Measurements from ENCODE around the gene GLUL. TPM values are rescaled to one million over a fixed set of nuclear protein-coding genes. Genes with fewer than 3 reads are reported as not detected.

Gene GLUL
- total RNA-seq, 2 experiments from 2014 or later, result 140 to 146 TPM

- H3K9me3 Mint-ChIP-seq, result peaks cover 2% of the 10 kb centered on the region
- no peak overlapping the region for H3K27ac Mint-ChIP-seq
- no peak overlapping the region for H3K4me3 Mint-ChIP-seq
- ChIA-PET POLR2A (no interaction called here), CTCF (interaction anchor here (0.6 to 1.8 kb wide), 4 partner anchors 10 to 377 kb away, joined by 3 to 5 read pairs (median 4); no protein-coding TSS in a partner anchor)
- H3K36me3 Mint-ChIP-seq (ENCODE audit: low read depth), result peaks cover 10% of the 10 kb centered on the region
- no peak for DNase-seq
- H3K4me1 Mint-ChIP-seq, result peaks cover 2% of the 10 kb centered on the region
- H3K27me3 Mint-ChIP-seq, result no peaks in the 10 kb centered on the region
Observed at GRCh38 chr1:182376936-182377574, 14.5 kb downstream of the GLUL start.

- no peaks in the 10 kb centered on the region for H3K4me1 Mint-ChIP-seq
- H3K9me3 Mint-ChIP-seq, result peaks cover 2% of the 10 kb centered on the region
- no peaks in the 10 kb centered on the region for H3K36me3 Mint-ChIP-seq (ENCODE audit: low read depth)
- H3K4me3 Mint-ChIP-seq, result no peak overlapping the region
- ChIA-PET CTCF (interaction anchor here (0.5 to 1.2 kb wide), 4 partner anchors 178 to 1140 kb away, joined by 3 read pairs; no protein-coding TSS in a partner anchor), POLR2A (no interaction called here)
- DNase-seq, result no peak
- H3K27me3 Mint-ChIP-seq, result peaks cover 2% of the 10 kb centered on the region
- no peak overlapping the region for H3K27ac Mint-ChIP-seq
Observed at GRCh38 chr1:182374101-182374834, 17.3 kb downstream of the GLUL start.

- CTCF ChIA-PET, result interaction anchor here (1.1 kb wide), 1 partner anchor 9 kb away, joined by 4 read pairs; no protein-coding TSS in a partner anchor
- DNase-seq, result no peak
- POLR2A ChIA-PET, result no interaction called here
Observed at GRCh38 chr1:182370532-182370931, 21.1 kb downstream of the GLUL start.

GRCh38 chr1:182368903-182369302 is 22.7 kb downstream of the GLUL start:
- POLR2A ChIA-PET, result no interaction called here
- Mint-ChIP-seq H3K27ac (no peak overlapping the region), H3K4me1 (no peaks in the 10 kb centered on the region), H3K9me3 (no peaks in the 10 kb centered on the region), H3K27me3 (peaks cover 13% of the 10 kb centered on the region), H3K4me3 (no peak overlapping the region), H3K36me3 (ENCODE audit: low read depth) (no peaks in the 10 kb centered on the region)
- CTCF ChIA-PET, result no interaction called here
- DNase-seq, result no peak

More at GRCh38 chr1:182370532-182370931, 21.1 kb downstream of the GLUL start:
- Mint-ChIP-seq H3K9me3 (peaks cover 1% of the 10 kb centered on the region), H3K36me3 (ENCODE audit: low read depth) (no peaks in the 10 kb centered on the region), H3K27me3 (peaks cover 11% of the 10 kb centered on the region), H3K4me3 (no peak overlapping the region), H3K4me1 (no peaks in the 10 kb centered on the region), H3K27ac (no peak overlapping the region)

- DNase-seq, result no peak
- Mint-ChIP-seq H3K27me3 (peaks cover 18% of the 10 kb centered on the region), H3K4me1 (no peaks in the 10 kb centered on the region), H3K27ac (no peak overlapping the region), H3K36me3 (ENCODE audit: low read depth) (no peaks in the 10 kb centered on the region), H3K9me3 (no peaks in the 10 kb centered on the region), H3K4me3 (no peak overlapping the region)
- ChIA-PET POLR2A (no interaction called here), CTCF (no interaction called here)
Observed at GRCh38 chr1:182368358-182368757, 23.2 kb downstream of the GLUL start.

GRCh38 chr1:182367926-182368325 is 23.7 kb downstream of the GLUL start:
- Mint-ChIP-seq H3K9me3 (no peaks in the 10 kb centered on the region), H3K27me3 (peaks cover 19% of the 10 kb centered on the region)
- CTCF ChIA-PET, result interaction anchor here (1.0 kb wide), 1 partner anchor 10 kb away, joined by 3 read pairs; no protein-coding TSS in a partner anchor

GRCh38 chr1:182366596-182366995 is 25.0 kb downstream of the GLUL start:
- Mint-ChIP-seq H3K27me3 (peaks cover 17% of the 10 kb centered on the region), H3K27ac (no peak overlapping the region), H3K4me1 (no peaks in the 10 kb centered on the region), H3K9me3 (no peaks in the 10 kb centered on the region), H3K4me3 (no peak overlapping the region), H3K36me3 (ENCODE audit: low read depth) (no peaks in the 10 kb centered on the region)
- CTCF ChIA-PET, result interaction anchor here (0.6 to 1.2 kb wide), 2 partner anchors 10 to 12 kb away, joined by 4 to 5 read pairs; no protein-coding TSS in a partner anchor
- DNase-seq, result no peak
- POLR2A ChIA-PET, result no interaction called here

More at GRCh38 chr1:182367926-182368325, 23.7 kb downstream of the GLUL start:
- Mint-ChIP-seq H3K36me3 (ENCODE audit: low read depth) (no peaks in the 10 kb centered on the region), H3K4me3 (no peak overlapping the region), H3K27ac (no peak overlapping the region), H3K4me1 (no peaks in the 10 kb centered on the region)
- DNase-seq, result no peak
- POLR2A ChIA-PET, result no interaction called here

GRCh38 chr1:182359645-182360044 is 31.9 kb downstream of the GLUL start:
- ChIA-PET POLR2A (no interaction called here), CTCF (no interaction called here)
- no peak for DNase-seq
- Mint-ChIP-seq H3K27ac (no peak overlapping the region), H3K36me3 (ENCODE audit: low read depth) (no peaks in the 10 kb centered on the region), H3K9me3 (no peaks in the 10 kb centered on the region), H3K4me3 (no peak overlapping the region), H3K27me3 (peaks cover 10% of the 10 kb centered on the region), H3K4me1 (no peaks in the 10 kb centered on the region)

GRCh38 chr1:182357913-182358312 is 33.7 kb downstream of the GLUL start:
- Mint-ChIP-seq H3K9me3 (no peaks in the 10 kb centered on the region), H3K36me3 (ENCODE audit: low read depth) (no peaks in the 10 kb centered on the region), H3K27ac (no peak overlapping the region), H3K4me3 (no peak overlapping the region), H3K27me3 (peaks cover 4% of the 10 kb centered on the region), H3K4me1 (no peaks in the 10 kb centered on the region)
- ChIA-PET CTCF (interaction anchor here (1.0 to 1.4 kb wide), 2 partner anchors 10 to 19 kb away, joined by 3 to 4 read pairs; no protein-coding TSS in a partner anchor), POLR2A (no interaction called here)
- no peak for DNase-seq

- DNase-seq, result no peak
- no peaks in the 10 kb centered on the region for H3K9me3 Mint-ChIP-seq
- no peaks in the 10 kb centered on the region for H3K36me3 Mint-ChIP-seq (ENCODE audit: low read depth)
- ChIA-PET POLR2A (no interaction called here), CTCF (interaction anchor here (1.4 kb wide), 1 partner anchor 18 kb away, joined by 4 read pairs; no protein-coding TSS in a partner anchor)
- peaks cover 4% of the 10 kb centered on the region for H3K27me3 Mint-ChIP-seq
- H3K4me1 Mint-ChIP-seq, result no peaks in the 10 kb centered on the region
- H3K27ac Mint-ChIP-seq, result no peak overlapping the region
- no peak overlapping the region for H3K4me3 Mint-ChIP-seq
Observed at GRCh38 chr1:182357171-182357570, 34.4 kb downstream of the GLUL start.

- peaks cover 4% of the 10 kb centered on the region for H3K27me3 Mint-ChIP-seq
- H3K4me3 Mint-ChIP-seq, result no peak overlapping the region
- no peak for DNase-seq
- ChIA-PET CTCF (no interaction called here), POLR2A (no interaction called here)
- H3K27ac Mint-ChIP-seq, result no peak overlapping the region
- H3K36me3 Mint-ChIP-seq (ENCODE audit: low read depth), result no peaks in the 10 kb centered on the region
- no peaks in the 10 kb centered on the region for H3K4me1 Mint-ChIP-seq
- H3K9me3 Mint-ChIP-seq, result no peaks in the 10 kb centered on the region
Observed at GRCh38 chr1:182355723-182356098, 35.9 kb downstream of the GLUL start.

- Mint-ChIP-seq H3K27ac (no peak overlapping the region), H3K27me3 (peaks cover 2% of the 10 kb centered on the region), H3K36me3 (ENCODE audit: low read depth) (no peaks in the 10 kb centered on the region), H3K4me3 (no peak overlapping the region), H3K4me1 (no peaks in the 10 kb centered on the region), H3K9me3 (no peaks in the 10 kb centered on the region)
- no peak for DNase-seq
- ChIA-PET CTCF (interaction anchor here (1.5 kb wide), 1 partner anchor 24 kb away, joined by 4 read pairs; no protein-coding TSS in a partner anchor), POLR2A (no interaction called here)
Observed at GRCh38 chr1:182351790-182352364, 39.7 kb downstream of the GLUL start.

GRCh38 chr1:182350839-182351238 is 40.8 kb downstream of the GLUL start:
- Mint-ChIP-seq H3K27me3 (no peaks in the 10 kb centered on the region), H3K4me1 (no peaks in the 10 kb centered on the region), H3K9me3 (no peaks in the 10 kb centered on the region), H3K4me3 (no peak overlapping the region), H3K27ac (no peak overlapping the region), H3K36me3 (ENCODE audit: low read depth) (no peaks in the 10 kb centered on the region)
- CTCF ChIA-PET, result interaction anchor here (1.5 kb wide), 1 partner anchor 23 kb away, joined by 4 read pairs; no protein-coding TSS in a partner anchor
- POLR2A ChIA-PET, result no interaction called here
- no peak for DNase-seq

Data from activated CD4-positive, alpha-beta T cell treated with anti-CD3 and anti-CD28 coated beads, Interleukin-2, amount 10 ng/mL, durations not matched to agents 7 days and 5 days (primary cell).